Stimulated activated CD4-positive, alpha-beta T cell treated with anti-CD3 and anti-CD28 coated beads, Interleukin-4, amount 100 ng/mL, for 48 hours (primary cell): ENCODE measurements around the gene GRID1.

Experiments used
- DNase-seq, 2 donors: peaks; one replicate each; pipeline ENCODE4 v3.0.0-alpha.2; 2020; ENCODE audit warnings: low read depth in 2 of 2

The GRID1 gene

GRCh38 chr10:86063341-86063740 lies 303.3 kb downstream of the GRID1 start:
- DNase-seq, result no peak

- DNase-seq, result no peak
These were observed 303.9 kb downstream of the GRID1 start for GRCh38 chr10:86062647-86063145.

- DNase-seq, result no peak
These were observed 304.4 kb downstream of the GRID1 start for GRCh38 chr10:86062198-86062550.

- no peak for DNase-seq
These were observed 305.1 kb downstream of the GRID1 start for GRCh38 chr10:86061278-86062197.

GRCh38 chr10:86060386-86061277 lies 306.0 kb downstream of the GRID1 start:
- no peak for DNase-seq

- no peak for DNase-seq
These were observed 306.7 kb downstream of the GRID1 start for GRCh38 chr10:86059892-86060291.

GRCh38 chr10:86058964-86059363 lies 307.6 kb downstream of the GRID1 start:
- no peak for DNase-seq

GRCh38 chr10:86057708-86058107 lies 308.9 kb downstream of the GRID1 start:
- DNase-seq, result no peak

- no peak for DNase-seq
These were observed 309.9 kb downstream of the GRID1 start for GRCh38 chr10:86056672-86057071.

GRCh38 chr10:86055928-86056327 lies 310.7 kb downstream of the GRID1 start:
- DNase-seq, result no peak

- DNase-seq, result no peak
These were observed 312.9 kb downstream of the GRID1 start for GRCh38 chr10:86053675-86054074.

GRCh38 chr10:86051586-86051985 lies 315.0 kb downstream of the GRID1 start:
- DNase-seq, result no peak

- DNase-seq, result no peak
These were observed 317.2 kb downstream of the GRID1 start for GRCh38 chr10:86049442-86049841.

- DNase-seq, result no peak
These were observed 317.6 kb downstream of the GRID1 start for GRCh38 chr10:86048973-86049372.

GRCh38 chr10:86048571-86048970 lies 318.0 kb downstream of the GRID1 start:
- no peak for DNase-seq

GRCh38 chr10:86047588-86047987 lies 319.0 kb downstream of the GRID1 start:
- DNase-seq, result peak in 1 of 2 donors; percentile 7

GRCh38 chr10:86046845-86047460 lies 319.6 kb downstream of the GRID1 start:
- DNase-seq, result peak in 1 of 2 donors; percentile 9

GRCh38 chr10:86045896-86046295 lies 320.7 kb downstream of the GRID1 start:
- no peak for DNase-seq

- no peak for DNase-seq
These were observed 322.6 kb downstream of the GRID1 start for GRCh38 chr10:86044029-86044428.

GRCh38 chr10:86043236-86043635 lies 323.4 kb downstream of the GRID1 start:
- no peak for DNase-seq

- no peak for DNase-seq
These were observed 324.4 kb downstream of the GRID1 start for GRCh38 chr10:86042161-86042560.

- no peak for DNase-seq
These were observed 325.5 kb downstream of the GRID1 start for GRCh38 chr10:86041116-86041515.
